Gastrocnemius medialis (tissue), 4 donors: ENCODE data around the gene LGALS7. TPM values are rescaled to one million over a fixed set of nuclear protein-coding genes. Genes with fewer than 3 reads are reported as not detected.

Experiments
- ATAC-seq, 2 donors: fragments of 150-250 bp; one replicate each; pipeline ENCODE4 v1.9.1; 2016
- DNase-seq, 2 donors: peaks; one replicate each; pipeline ENCODE4 v3.0.0-alpha.2; 2019
- H3K27ac ChIP-seq, 4 donors: fragments of 200-600 bp; sonication (generic); 1 replicate in 1 of 4; 2 replicates in 3 of 4; pipeline ENCODE4 v1.5.1; 2016 to 2018; ENCODE audit warnings: mild to moderate bottlenecking in 2 of 4, moderate library complexity in 1 of 4
- H3K27me3 ChIP-seq, 3 donors: fragments of 200-600 bp; sonication (generic) in 2 of 3; 1 replicate in 1 of 3; 2 replicates in 2 of 3; pipeline versions ENCODE4 v1.5.1 to v1.6.0; 2016 to 2019; ENCODE audit warnings: mild to moderate bottlenecking in 1 of 3, moderate library complexity in 1 of 3
- H3K36me3 ChIP-seq, 2 donors: fragments of 200-600 bp; sonication (generic) in 1 of 2; one replicate each; pipeline ENCODE4 v1.5.1; 2017 to 2018
- H3K4me1 ChIP-seq, 2 donors: fragments of 200-600 bp; sonication (generic) in 1 of 2; one replicate each; pipeline ENCODE4 v1.5.1; 2016 to 2017; ENCODE audit warnings: mild to moderate bottlenecking in 2 of 2
- H3K4me3 ChIP-seq, 4 donors: fragments of 200-600 bp; sonication (generic) in 3 of 4; 1 replicate in 1 of 4; 2 replicates in 3 of 4; pipeline ENCODE4 v1.5.1; 2016 to 2019; ENCODE audit warnings: mild to moderate bottlenecking in 2 of 4
- H3K9me3 ChIP-seq, 3 donors: fragments of 200-600 bp; sonication (generic) in 2 of 3; 1 replicate in 1 of 3; 2 replicates in 2 of 3; pipeline ENCODE4 v1.5.1; 2016 to 2019
- POLR2A ChIP-seq, 2 donors: fragments of 450-650 bp; IDR thresholded peaks; one replicate each; pipeline ENCODE4 v1.6.1; 2017; ENCODE audit warnings: antibody characterized with exemption in 2 of 2, mild to moderate bottlenecking in 2 of 2, moderate library complexity in 2 of 2
- in situ Hi-C, 4 donors: fragments of 200-750 bp; cut with MboI; loops; one replicate each; pipeline versions ENCODE4 v1.15.0 to v1.8.0; 2017; ENCODE audit warnings: low sequenced_read_pairs in 4 of 4
- intact Hi-C: fragments of 100-400 bp; cut with DNase I; formaldehyde crosslinking; loops from one replicate; pipeline ENCODE4 v1.15.1; 2023; ENCODE audit warnings: low total_unique reads
- total RNA-seq, 4 donors: library from RNA; depleted of rRNA; stranded (reverse); fragments of >200 nt; gene quantifications; one replicate each; pipeline versions ENCODE4 v1.1.0 to v1.2.3, GENCODE V29; 2016
- TF ChIP-seq, protein P1 (sequence below), 5 experiments: fragments of 450-650 bp in 3 of 5; fragments of 200-600 bp in 2 of 5; sonication (generic) in 2 of 5; IDR thresholded peaks in 4 of 5; conservative IDR thresholded peaks in 1 of 5; 1 replicate in 4 of 5; 2 replicates in 1 of 5; pipeline ENCODE4 v1.5.1; 2016 to 2019; ENCODE audit warnings: antibody characterized with exemption in 5 of 5, mild to moderate bottlenecking in 3 of 5, moderate library complexity in 3 of 5

LGALS7 gene
- total RNA-seq, 4 donors from 2014 or later = not detected

DNA sequence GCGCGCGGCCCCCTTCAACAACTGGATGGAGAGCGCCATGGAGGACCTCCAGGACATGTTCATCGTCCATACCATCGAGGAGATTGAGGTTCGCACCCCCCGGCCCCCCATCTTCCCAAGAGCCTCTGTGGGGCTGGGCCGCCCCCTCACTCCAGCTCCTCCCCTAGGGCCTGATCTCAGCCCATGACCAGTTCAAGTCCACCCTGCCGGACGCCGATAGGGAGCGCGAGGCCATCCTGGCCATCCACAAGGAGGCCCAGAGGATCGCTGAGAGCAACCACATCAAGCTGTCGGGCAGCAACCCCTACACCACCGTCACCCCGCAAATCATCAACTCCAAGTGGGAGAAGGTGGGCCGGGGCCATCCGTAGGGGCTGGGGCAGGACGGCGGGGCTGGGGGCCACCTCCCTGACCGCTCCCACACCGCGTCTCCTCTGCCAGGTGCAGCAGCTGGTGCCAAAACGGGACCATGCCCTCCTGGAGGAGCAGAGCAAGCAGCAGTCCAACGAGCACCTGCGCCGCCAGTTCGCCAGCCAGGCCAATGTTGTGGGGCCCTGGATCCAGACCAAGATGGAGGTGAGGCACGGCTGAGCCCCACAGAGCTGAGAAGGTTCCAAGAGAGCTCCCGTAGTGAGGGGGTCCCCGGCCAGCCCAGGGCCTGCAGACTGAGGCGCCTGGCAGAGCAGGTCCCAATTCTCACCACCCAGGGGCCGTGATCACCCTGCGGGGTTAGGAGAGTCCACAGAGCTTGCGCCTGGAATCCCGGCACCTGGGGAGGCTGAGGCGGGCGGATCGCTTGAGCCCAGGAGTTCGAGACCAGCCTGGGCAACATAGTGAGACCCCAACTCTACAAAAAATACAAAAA, 49.1 kb downstream of the LGALS7 start:
- H3K36me3 ChIP-seq = peaks cover 8 to 83% of the 10 kb centered on the region in 2 donors
- TF ChIP-seq, protein P1, sequence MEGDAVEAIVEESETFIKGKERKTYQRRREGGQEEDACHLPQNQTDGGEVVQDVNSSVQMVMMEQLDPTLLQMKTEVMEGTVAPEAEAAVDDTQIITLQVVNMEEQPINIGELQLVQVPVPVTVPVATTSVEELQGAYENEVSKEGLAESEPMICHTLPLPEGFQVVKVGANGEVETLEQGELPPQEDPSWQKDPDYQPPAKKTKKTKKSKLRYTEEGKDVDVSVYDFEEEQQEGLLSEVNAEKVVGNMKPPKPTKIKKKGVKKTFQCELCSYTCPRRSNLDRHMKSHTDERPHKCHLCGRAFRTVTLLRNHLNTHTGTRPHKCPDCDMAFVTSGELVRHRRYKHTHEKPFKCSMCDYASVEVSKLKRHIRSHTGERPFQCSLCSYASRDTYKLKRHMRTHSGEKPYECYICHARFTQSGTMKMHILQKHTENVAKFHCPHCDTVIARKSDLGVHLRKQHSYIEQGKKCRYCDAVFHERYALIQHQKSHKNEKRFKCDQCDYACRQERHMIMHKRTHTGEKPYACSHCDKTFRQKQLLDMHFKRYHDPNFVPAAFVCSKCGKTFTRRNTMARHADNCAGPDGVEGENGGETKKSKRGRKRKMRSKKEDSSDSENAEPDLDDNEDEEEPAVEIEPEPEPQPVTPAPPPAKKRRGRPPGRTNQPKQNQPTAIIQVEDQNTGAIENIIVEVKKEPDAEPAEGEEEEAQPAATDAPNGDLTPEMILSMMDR (IDR thresholded peaks at IDR 0.05 in 4 of 5, conservative IDR thresholded peaks at IDR 0.05 in 1 of 5) = no peak
- TF ChIP-seq POLR2A (IDR thresholded peaks at IDR 0.05) = no peak
- H3K9me3 ChIP-seq = no peaks in the 10 kb centered on the region
- in situ Hi-C loops = no loop called here
- peaks cover 8 to 10% of the 10 kb centered on the region in 2 donors for H3K4me1 ChIP-seq
- peak overlapping the region in 3 of 4 donors; percentile 56 to 78 (median 76) for H3K27ac ChIP-seq
- intact Hi-C loops = no loop called here
- H3K4me3 ChIP-seq = no peak overlapping the region
- H3K27me3 ChIP-seq = no peaks in the 10 kb centered on the region
- ATAC-seq (no peak), DNase-seq (no peak)

DNA sequence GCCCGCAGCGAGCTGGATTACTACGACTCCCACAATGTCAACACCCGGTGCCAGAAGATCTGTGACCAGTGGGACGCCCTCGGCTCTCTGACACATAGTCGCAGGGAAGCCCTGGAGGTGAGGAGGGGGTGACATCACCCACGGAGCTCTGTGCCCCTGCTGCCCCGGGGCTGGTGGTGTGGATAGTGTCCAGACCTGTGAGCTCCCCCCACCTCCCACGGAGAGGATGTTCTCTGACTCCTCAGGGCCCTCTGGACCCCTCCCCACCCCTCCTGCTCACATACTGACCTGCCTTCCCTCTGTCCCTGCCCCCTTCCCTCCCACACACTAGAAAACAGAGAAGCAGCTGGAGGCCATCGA, 49.7 kb downstream of the LGALS7 start:
- in situ Hi-C loops (no loop called here), intact Hi-C loops (no loop called here)
- peaks cover 10 to 11% of the 10 kb centered on the region in 2 donors for H3K4me1 ChIP-seq
- DNase-seq = no peak
- ATAC-seq = no peak
- H3K27ac ChIP-seq = peak overlapping the region; percentile 23 to 78 (median 66)
- TF ChIP-seq, protein P1 (IDR thresholded peaks at IDR 0.05 in 4 of 5, conservative IDR thresholded peaks at IDR 0.05 in 1 of 5) = no peak
- no peak for TF ChIP-seq POLR2A (IDR thresholded peaks at IDR 0.05)
- H3K4me3 ChIP-seq = no peak overlapping the region
- H3K27me3 ChIP-seq = no peaks in the 10 kb centered on the region
- peaks cover 8 to 78% of the 10 kb centered on the region in 2 donors for H3K36me3 ChIP-seq
- H3K9me3 ChIP-seq = no peaks in the 10 kb centered on the region

DNA sequence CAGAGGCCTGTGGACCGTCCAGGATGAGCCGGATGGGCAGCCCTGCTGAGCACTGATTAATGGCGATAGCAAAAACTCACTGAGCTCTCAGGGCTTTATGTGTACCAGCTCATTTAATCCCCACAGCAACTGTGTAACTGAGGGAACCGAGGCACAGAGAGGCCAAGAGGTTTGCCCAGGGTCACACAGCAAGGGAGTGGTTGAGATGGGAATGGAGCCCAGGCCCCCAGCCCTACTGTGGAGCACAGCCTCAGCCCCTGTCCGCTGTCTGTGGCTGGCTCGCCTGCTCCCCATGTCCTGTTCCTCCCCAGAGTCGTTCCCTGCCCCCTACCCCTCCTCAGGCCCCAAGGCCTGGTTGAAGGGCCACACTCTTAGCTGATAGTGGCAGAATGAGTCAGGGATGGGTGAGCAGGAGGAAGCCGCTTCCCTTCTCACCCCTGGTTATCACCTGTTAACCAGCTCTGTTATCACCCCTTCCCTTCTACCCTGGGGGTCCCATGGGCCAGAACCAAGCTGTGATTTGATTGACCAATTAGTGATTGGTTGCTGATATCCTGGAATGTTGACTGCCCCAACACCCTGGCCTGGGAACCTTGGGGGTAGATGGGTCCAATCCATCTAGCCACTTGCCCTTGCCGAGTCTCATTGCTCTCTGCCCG, 50.2 kb downstream of the LGALS7 start:
- no peaks in the 10 kb centered on the region for H3K27me3 ChIP-seq
- H3K4me3 ChIP-seq = no peak overlapping the region
- intact Hi-C loops (no loop called here), in situ Hi-C loops (no loop called here)
- no peak for TF ChIP-seq POLR2A (IDR thresholded peaks at IDR 0.05)
- TF ChIP-seq, protein P1 (IDR thresholded peaks at IDR 0.05 in 4 of 5, conservative IDR thresholded peaks at IDR 0.05 in 1 of 5) = no peak
- DNase-seq (no peak), ATAC-seq (no peak)
- H3K9me3 ChIP-seq = no peaks in the 10 kb centered on the region
- peak overlapping the region; percentile 23 to 78 (median 66) for H3K27ac ChIP-seq
- H3K4me1 ChIP-seq = peaks cover 10 to 11% of the 10 kb centered on the region in 2 donors
- H3K36me3 ChIP-seq = peaks cover 8 to 79% of the 10 kb centered on the region in 2 donors

DNA sequence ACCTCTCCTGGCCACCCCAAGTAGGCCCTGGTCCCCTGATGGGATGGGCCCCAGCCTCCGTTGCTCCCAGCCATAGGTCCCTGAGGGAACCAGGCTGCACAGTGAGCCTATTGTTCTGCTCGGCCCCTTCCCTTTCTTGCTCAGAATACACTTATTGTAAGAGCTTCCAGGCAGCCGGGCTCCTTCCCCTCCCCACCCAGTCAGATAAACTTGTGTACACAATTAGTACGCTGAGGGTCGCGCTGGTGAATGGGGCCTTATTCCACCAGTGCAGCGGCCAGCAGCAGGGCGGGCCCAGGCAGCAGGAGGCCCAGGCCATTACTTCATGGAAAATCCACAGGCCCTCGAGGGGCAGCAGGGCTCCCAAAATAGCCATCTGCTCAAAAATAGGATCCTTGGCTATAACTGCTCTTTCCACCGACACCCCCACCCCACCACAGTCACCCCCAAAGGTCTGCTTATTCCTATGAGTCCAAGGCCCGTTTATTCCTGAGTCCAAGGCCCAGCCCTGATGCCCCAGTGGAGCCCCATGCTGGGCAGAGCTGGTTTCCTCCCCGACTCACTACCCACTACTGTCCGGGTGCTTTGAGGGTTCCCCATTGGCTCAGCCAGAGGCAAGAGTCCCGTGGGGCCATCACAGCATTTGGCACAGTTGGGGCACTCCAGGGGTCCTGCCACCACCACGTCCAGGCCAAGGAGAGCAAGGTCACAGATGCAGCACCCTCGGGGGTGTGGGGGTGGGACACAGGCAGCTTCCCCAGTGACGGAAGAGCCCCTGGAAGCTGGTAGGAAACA, 51.1 kb downstream of the LGALS7 start:
- intact Hi-C loops = no loop called here
- DNase-seq (no peak), ATAC-seq (no peak)
- H3K9me3 ChIP-seq = no peaks in the 10 kb centered on the region
- H3K27ac ChIP-seq = peak overlapping the region; percentile 23 to 78 (median 66)
- TF ChIP-seq, protein P1 (IDR thresholded peaks at IDR 0.05 in 4 of 5, conservative IDR thresholded peaks at IDR 0.05 in 1 of 5) = no peak
- no peak for TF ChIP-seq POLR2A (IDR thresholded peaks at IDR 0.05)
- H3K4me1 ChIP-seq = peaks cover 10 to 11% of the 10 kb centered on the region in 2 donors
- H3K27me3 ChIP-seq = no peaks in the 10 kb centered on the region
- H3K36me3 ChIP-seq = peaks cover 8 to 79% of the 10 kb centered on the region in 2 donors
- H3K4me3 ChIP-seq = no peak overlapping the region
- in situ Hi-C loops = no loop called here
